GM23248 (cell line): Measurements from ENCODE around the gene USP32. TPM values are rescaled to one million over a fixed set of nuclear protein-coding genes. Genes with fewer than 3 reads are reported as not detected.

Experiments
- DNase-seq: peaks from one replicate; pipeline ENCODE4 v3.0.0-alpha.2; 2015
- H2AFZ ChIP-seq: fragments of 200-600 bp; sonication (generic); 2 replicates; pipeline ENCODE4 v1.6.1; 2016; ENCODE audit warnings: antibody characterized with exemption
- H3F3A ChIP-seq: fragments of 200-600 bp; sonication (generic); 2 replicates; pipeline ENCODE4 v1.6.1; 2016; ENCODE audit warnings: mild to moderate bottlenecking, antibody characterized with exemption, mixed run types; ENCODE audit not compliant: insufficient read depth
- H3K27ac ChIP-seq: fragments of 200-600 bp; sonication (generic); 2 replicates; pipeline ENCODE4 v1.5.1; 2016; ENCODE audit warnings: mild to moderate bottlenecking
- H3K27me3 ChIP-seq: fragments of 200-600 bp; sonication (generic); replicated peaks from 2 replicates; pipeline ENCODE4 v1.6.1; 2016; ENCODE audit warnings: mild to moderate bottlenecking; ENCODE audit not compliant: insufficient read depth
- H3K36me3 ChIP-seq: fragments of 200-600 bp; sonication (generic); 2 replicates; pipeline ENCODE4 v1.6.1; 2016; ENCODE audit warnings: low read depth, mild to moderate bottlenecking
- H3K4me1 ChIP-seq: fragments of 200-600 bp; sonication (generic); 2 replicates; pipeline ENCODE4 v1.6.1; 2016; ENCODE audit warnings: mild to moderate bottlenecking; ENCODE audit not compliant: insufficient read depth
- H3K4me2 ChIP-seq: fragments of 200-600 bp; sonication (generic); one replicate; pipeline ENCODE4 v1.6.1; 2016; ENCODE audit warnings: mild to moderate bottlenecking; ENCODE audit not compliant: unreplicated experiment
- H3K4me3 ChIP-seq: fragments of 200-600 bp; sonication (generic); 2 replicates; pipeline ENCODE4 v1.5.1; 2016; ENCODE audit warnings: mild to moderate bottlenecking
- H3K79me2 ChIP-seq: fragments of 200-600 bp; sonication (generic); 2 replicates; pipeline ENCODE4 v1.6.1; 2016; ENCODE audit warnings: mild to moderate bottlenecking; ENCODE audit not compliant: insufficient read depth
- H3K9ac ChIP-seq: fragments of 200-600 bp; sonication (generic); 2 replicates; pipeline ENCODE4 v1.6.1; 2016; ENCODE audit warnings: mild to moderate bottlenecking
- H3K9me2 ChIP-seq: fragments of 200-600 bp; sonication (generic); 2 replicates; pipeline ENCODE4 v1.6.1; 2016; ENCODE audit warnings: mixed run types, mild to moderate bottlenecking, moderate library complexity; ENCODE audit not compliant: insufficient read depth
- H3K9me3 ChIP-seq: fragments of 200-600 bp; sonication (generic); one replicate; pipeline ENCODE4 v1.6.1; 2017; ENCODE audit warnings: low read depth
- H4K20me1 ChIP-seq: fragments of 200-600 bp; sonication (generic); 2 replicates; pipeline ENCODE4 v1.6.0; 2016; ENCODE audit not compliant: insufficient read depth
- EZH2 ChIP-seq: fragments of 200-600 bp; sonication (generic); IDR thresholded peaks from 2 replicates; pipeline ENCODE4 v1.6.1; 2018; ENCODE audit warnings: antibody characterized with exemption, mild to moderate bottlenecking; ENCODE audit not compliant: insufficient read depth, poor library complexity, severe bottlenecking
- EZH2phosphoT487 ChIP-seq: fragments of 200-600 bp; sonication (generic); IDR thresholded peaks from 2 replicates; pipeline ENCODE4 v1.6.1; 2018; ENCODE audit warnings: antibody characterized with exemption, moderate library complexity, mild to moderate bottlenecking, low read depth; ENCODE audit not compliant: insufficient read depth
- WGBS, 2 experiments: methylation state at CpG; one replicate each; pipeline ENCODE4 v1.1.6; 2015 to 2017; ENCODE audit warnings: low lambda C conversion rate in 2 of 2, low coverage in 1 of 2; ENCODE audit errors: missing lambda C conversion rate in 2 of 2; 5-methylcytosine and 5-hydroxymethylcytosine counted together
- in situ Hi-C: fragments of 300-500 bp; cut with MboI; formaldehyde crosslinking; loops from 2 replicates; pipeline ENCODE4 v1.15.0; 2020
- polyA plus RNA-seq: library from polyadenylated mRNA; unstranded; fragments of >200 nt; fragmentation: Nextera tagmentation; extraction: Ambion mirVana; gene quantifications from 2 replicates; pipeline ENCODE4 v1.2.1, GENCODE V29; 2016
- total RNA-seq: library from RNA; depleted of rRNA; stranded (reverse); fragments of >200 nt; shearing (Covaris generic); gene quantifications from 2 replicates; pipeline ENCODE4 v1.2.3, GENCODE V29; 2014

USP32 gene
- total and polyA plus RNA-seq, 2 experiments from 2014 or later = 14.0 to 33.9 TPM

- H3K9ac ChIP-seq = no peak overlapping the region
- H3K4me2 ChIP-seq = no peak overlapping the region
- H2AFZ ChIP-seq = no peak overlapping the region
- peaks cover 19% of the 10 kb centered on the region for H3K36me3 ChIP-seq
- H3K79me2 ChIP-seq = peaks cover 51% of the 10 kb centered on the region
- H3K9me2 ChIP-seq = no peaks in the 10 kb centered on the region
- 93 to 100% methylated on average over 1 of the region's 1 CpG for WGBS, 2 experiments
- H3F3A ChIP-seq = 0 out of 2 replicates have a peak, but pooled peaks cover 4% of the 10 kb centered on the region
- in situ Hi-C loops = no loop called here
- H3K27me3 ChIP-seq = no peaks in the 10 kb centered on the region
- no peak for DNase-seq
- H3K4me3 ChIP-seq = no peak overlapping the region
- no peak for TF ChIP-seq EZH2phosphoT487
- TF ChIP-seq EZH2 = no peak
- peaks cover 8% of the 10 kb centered on the region; the same call in 1 of the 2 replicates for H3K4me1 ChIP-seq
- H3K9me3 ChIP-seq = no peaks in the 10 kb centered on the region
- no peaks in the 10 kb centered on the region for H4K20me1 ChIP-seq
- no peak overlapping the region for H3K27ac ChIP-seq
Measured at GRCh38 chr17:60269417-60269816, 122.5 kb downstream of the USP32 start.

GRCh38 chr17:60260540-60260939 lies 131.4 kb downstream of the USP32 start:
- TF ChIP-seq EZH2 (no peak), EZH2phosphoT487 (no peak)
- H3K9ac ChIP-seq = no peak overlapping the region

GRCh38 chr17:60258313-60258712 lies 133.6 kb downstream of the USP32 start:
- Histone ChIP-seq H3K36me3 (peaks cover 54% of the 10 kb centered on the region), H3K9ac (no peak overlapping the region), H3K79me2 (peaks cover 10% of the 10 kb centered on the region; the same call in 1 of the 2 replicates), H3K27me3 (no peaks in the 10 kb centered on the region), H3K4me1 (0 out of 2 replicates have a peak, but pooled peaks cover 7% of the 10 kb centered on the region), H4K20me1 (no peaks in the 10 kb centered on the region), H3F3A (0 out of 2 replicates have a peak, but pooled peaks cover 6% of the 10 kb centered on the region), H3K4me3 (no peak overlapping the region), H3K4me2 (no peak overlapping the region), H3K27ac (no peak overlapping the region), H2AFZ (no peak overlapping the region), H3K9me3 (no peaks in the 10 kb centered on the region), H3K9me2 (no peaks in the 10 kb centered on the region)
- 96 to 97% methylated on average over 3 of the region's 3 CpGs for WGBS, 2 experiments
- TF ChIP-seq EZH2 = no peak
- no peak for TF ChIP-seq EZH2phosphoT487
- DNase-seq = no peak
- in situ Hi-C loops = no loop called here

More at GRCh38 chr17:60260540-60260939, 131.4 kb downstream of the USP32 start:
- H3K79me2 ChIP-seq = peaks cover 10% of the 10 kb centered on the region; the same call in 1 of the 2 replicates
- no peaks in the 10 kb centered on the region for H3K9me3 ChIP-seq
- 0 out of 2 replicates have a peak, but pooled peaks cover 6% of the 10 kb centered on the region for H3F3A ChIP-seq
- WGBS, 2 experiments = 63 to 67% methylated on average over 1 of the region's 1 CpG
- no peak overlapping the region for H3K4me2 ChIP-seq
- no peak overlapping the region for H3K4me3 ChIP-seq
- H2AFZ ChIP-seq = no peak overlapping the region
- in situ Hi-C loops = no loop called here
- H3K27me3 ChIP-seq = no peaks in the 10 kb centered on the region
- DNase-seq = no peak
- H4K20me1 ChIP-seq = no peaks in the 10 kb centered on the region
- H3K9me2 ChIP-seq = no peaks in the 10 kb centered on the region
- H3K27ac ChIP-seq = no peak overlapping the region
- peaks cover 62% of the 10 kb centered on the region for H3K36me3 ChIP-seq
- 0 out of 2 replicates have a peak, but pooled peaks cover 7% of the 10 kb centered on the region for H3K4me1 ChIP-seq

- Histone ChIP-seq H3K4me1 (peaks cover 7% of the 10 kb centered on the region; the same call in 1 of the 2 replicates), H3K9me3 (no peaks in the 10 kb centered on the region), H3K4me3 (no peak overlapping the region), H3K9ac (no peak overlapping the region), H3F3A (0 out of 2 replicates have a peak, but pooled peaks cover 6% of the 10 kb centered on the region), H2AFZ (no peak overlapping the region), H3K36me3 (peaks cover 61% of the 10 kb centered on the region), H3K27me3 (no peaks in the 10 kb centered on the region), H3K79me2 (peaks cover 10% of the 10 kb centered on the region; the same call in 1 of the 2 replicates), H3K4me2 (no peak overlapping the region), H3K27ac (no peak overlapping the region), H3K9me2 (no peaks in the 10 kb centered on the region), H4K20me1 (no peaks in the 10 kb centered on the region)
- TF ChIP-seq EZH2 (no peak), EZH2phosphoT487 (no peak)
- DNase-seq = peak; percentile 32
- in situ Hi-C loops = no loop called here
Measured at GRCh38 chr17:60256174-60256573, 135.8 kb downstream of the USP32 start.
